K562 (cell line): ENCODE data around the gene KCNT1. TPM values are rescaled to one million over a fixed set of nuclear protein-coding genes. Genes with fewer than 3 reads are reported as not detected.

Experiments used
- ATAC-seq: fragments of 200-7000 bp; cut with Tn5 transposase; 3 replicates; pipeline ENCODE4 v1.9.1; 2020; ENCODE audit warnings: moderate library complexity
- BruUV-seq: library from RNA; stranded (reverse); fragments of 400-500 nt; replicated peaks from 2 replicates; lab custom pipeline; 2021; lab: Mats Ljungman, UMichigan
- CTCF ChIA-PET: fragments of 300-600 bp; formaldehyde crosslinking; extraction: SDS; loops from one replicate; lab custom pipeline; 2021; ENCODE audit warnings: low intra/inter-chr PET ratio; lab: Yijun Ruan, JAX
- POLR2A ChIA-PET: fragments of 300-600, 350-650 bp; sonication (Branson Sonifier 250); formaldehyde crosslinking; extraction: SDS; loops from one replicate; lab custom pipeline; 2021; ENCODE audit warnings: antibody characterized with exemption, inconsistent platforms; lab: Yijun Ruan, JAX
- DNase-seq, 4 experiments: peaks; one replicate each; pipeline versions ENCODE4 v3.0.0 to v3.0.0-alpha.2; 2011 to 2018; ENCODE audit warnings: low spot score in 3 of 4, mixed read lengths in 3 of 4; ENCODE audit errors: extremely low read depth in 1 of 4
- FAIRE-seq: peaks from 2 replicates; lab custom pipeline; 2011; peaks lifted over from hg19 to GRCh38; lab: Jason Lieb, UNC
- H2AFZ ChIP-seq: 2 replicates; pipeline ENCODE4 v1.6.0; 2011; ENCODE audit warnings: low read depth, low read length, control low read depth, inconsistent platforms
- H3K27ac ChIP-seq: fragments of 200-600 bp; 3 replicates; pipeline ENCODE4 v1.8.0; 2011; ENCODE audit warnings: low read depth, mild to moderate bottlenecking, control low read depth, inconsistent platforms, low read length, moderate library complexity, mixed read lengths; ENCODE audit errors: extremely low read depth
- H3K27me3 ChIP-seq, 2 experiments: fragments of 300-600 bp in 1 of 2; 2 replicates in 1 of 2; 3 replicates in 1 of 2; pipeline versions ENCODE4 v1.6.0 to v1.8.0; 2011; ENCODE audit warnings: inconsistent platforms in 2 of 2, low read length in 2 of 2, mild to moderate bottlenecking in 1 of 2, mixed read lengths in 1 of 2, moderate library complexity in 1 of 2; ENCODE audit not compliant: control insufficient read depth in 2 of 2, insufficient read depth in 2 of 2
- H3K36me3 ChIP-seq: fragments of 300-600 bp; 3 replicates; pipeline ENCODE4 v1.8.0; 2011; ENCODE audit warnings: mild to moderate bottlenecking, low read length, inconsistent platforms; ENCODE audit not compliant: control insufficient read depth, insufficient read depth
- H3K4me1 ChIP-seq, 2 experiments: fragments of 200-600 bp in 1 of 2; replicated peaks in 1 of 2; 2 replicates in 1 of 2; 3 replicates in 1 of 2; pipeline versions ENCODE4 v1.5.1 to v1.8.0; 2011; ENCODE audit warnings: inconsistent platforms in 2 of 2, low read length in 2 of 2, mild to moderate bottlenecking in 1 of 2, mixed read lengths in 1 of 2, moderate library complexity in 1 of 2; ENCODE audit not compliant: control insufficient read depth in 2 of 2, insufficient read depth in 2 of 2
- H3K4me2 ChIP-seq: 2 replicates; pipeline ENCODE4 v1.6.1; 2011; ENCODE audit warnings: low read length, control low read depth, inconsistent platforms, mixed read lengths; ENCODE audit not compliant: insufficient read depth
- H3K4me3 ChIP-seq: fragments of 200-600 bp; sonication (generic), shearing (Covaris generic); 2 replicates; pipeline ENCODE4 v1.5.1; 2016; ENCODE audit warnings: control low read depth, inconsistent platforms
- H3K79me2 ChIP-seq: fragments of 200-600 bp; 3 replicates; pipeline ENCODE4 v1.8.0; 2011; ENCODE audit warnings: low read length, inconsistent platforms; ENCODE audit not compliant: control insufficient read depth, insufficient read depth
- H3K9ac ChIP-seq, 2 experiments: 2 replicates each; pipeline versions ENCODE4 v1.6.0 to v1.6.1; 2011; ENCODE audit warnings: low read depth in 2 of 2, low read length in 2 of 2, control low read depth in 1 of 2, inconsistent platforms in 1 of 2, mild to moderate bottlenecking in 1 of 2, mixed read lengths in 1 of 2; ENCODE audit not compliant: insufficient read depth in 1 of 2
- H3K9me1 ChIP-seq: one replicate; pipeline ENCODE4 v1.6.0; 2011; ENCODE audit warnings: inconsistent platforms, mild to moderate bottlenecking, low read length, moderate library complexity; ENCODE audit not compliant: control insufficient read depth, insufficient read depth
- H3K9me3 ChIP-seq: replicated peaks from 2 replicates; pipeline ENCODE4 v1.5.1; 2011; ENCODE audit warnings: low read depth, low read length, inconsistent platforms; ENCODE audit not compliant: control insufficient read depth, insufficient read depth
- H4K20me1 ChIP-seq: replicated peaks from 2 replicates; pipeline ENCODE4 v1.6.1; 2011; ENCODE audit warnings: low read length, inconsistent platforms, mixed read lengths; ENCODE audit not compliant: control insufficient read depth, insufficient read depth
- ARID1B ChIP-seq: fragments of 450-650 bp; IDR thresholded peaks from 2 replicates; pipeline ENCODE4 v1.6.1; 2016; ENCODE audit warnings: antibody characterized with exemption, mild to moderate bottlenecking, inconsistent platforms
- ELK3 ChIP-seq: fragments of 450-650 bp; formaldehyde crosslinking; IDR thresholded peaks from 2 replicates; pipeline ENCODE4 v1.4.0; 2020; ENCODE audit warnings: mild to moderate bottlenecking
- GTF2F1 ChIP-seq: IDR thresholded peaks from 2 replicates; pipeline ENCODE4 v1.6.1; 2011; ENCODE audit warnings: low read depth, low read length, improper control_type of control experiment
- ZNF395 ChIP-seq: fragments of 200-800 bp; sonication (Bioruptor generic); IDR thresholded peaks from 2 replicates; pipeline ENCODE4 v1.6.1; 2017; ENCODE audit warnings: missing genetic modification characterization, missing compliant biosample characterization
- WGBS: fragments of 100-300 bp; shearing (Covaris generic); methylation state at CpG from one replicate; pipeline ENCODE4 v1.1.6; 2016; ENCODE audit warnings: low coverage, mixed read lengths; ENCODE audit not compliant: insufficient coverage; ENCODE audit errors: missing lambda C conversion rate; 5-methylcytosine and 5-hydroxymethylcytosine counted together
- in situ Hi-C: fragments of 300-500 bp; cut with MboI; formaldehyde crosslinking; loops from 4 replicates; pipeline ENCODE4 v1.15.0; 2018; ENCODE audit warnings: inconsistent platforms, mixed read lengths
- intact Hi-C: fragments of 100-400 bp; cut with micrococcal nuclease; formaldehyde crosslinking; loops from 2 replicates; pipeline ENCODE4 v1.14.2; 2022
- polyA plus RNA-seq, 8 experiments: library from polyadenylated mRNA; depleted of rRNA in 4 of 8; stranded (reverse) in 5 of 8; unstranded in 3 of 8; fragments of >200 nt; fragmentation: Nextera tagmentation in 2 of 8; fragmentation: Illumina TruSeq in 1 of 8; extraction: Ambion mirVana in 2 of 8; extraction: Trizol in 1 of 8; gene quantifications; 2 replicates each; pipeline versions ENCODE4 v1.2.1 to v1.2.3, GENCODE V29; 2011 to 2014; ENCODE audit warnings: inconsistent platforms in 1 of 8, missing spikeins in 1 of 8
- total RNA-seq, 7 experiments: library from RNA; depleted of rRNA in 6 of 7; stranded (reverse); fragments of >200 nt in 6 of 7; fragmentation: Illumina TruSeq in 2 of 7; extraction: Trizol in 2 of 7; gene quantifications; 2 replicates each; pipeline versions ENCODE4 v1.2.1 to v1.2.3, GENCODE V29; 2011 to 2021; ENCODE audit warnings: low replicate concordance in 1 of 7

The KCNT1 gene
- total and polyA plus RNA-seq, 9 of the 15 experiments (the other 6 are each of a cell fraction or from before 2014, with no cell fraction given) = 0.05 TPM; not detected in 8

- intact Hi-C loops = no loop called here
- no TSS peak for BruUV-seq
- TF ChIP-seq ARID1B (no peak), ELK3 (no peak), GTF2F1 (no peak), ZNF395 (CRISPR knock-in tag) (no peak)
- in situ Hi-C loops = no loop called here
- Histone ChIP-seq H3K4me1 (peaks cover 0 to 25% of the 10 kb centered on the region in 2 experiments; a peak in 1 of 5 replicates), H3K9me3 (no peaks in the 10 kb centered on the region; the same call in 1 of the 2 replicates), H3K9me1 (no peaks in the 10 kb centered on the region), H3K4me2 (no peak overlapping the region), H3K4me3 (no peak overlapping the region), H3K27me3 (peaks cover 36 to 88% of the 10 kb centered on the region in 2 experiments; a peak in 4 of 5 replicates), H3K27ac (no peak overlapping the region), H2AFZ (no peak overlapping the region), H4K20me1 (peaks cover 7% of the 10 kb centered on the region; the same call in 1 of the 2 replicates), H3K36me3 (no peaks in the 10 kb centered on the region), H3K9ac (no peak overlapping the region), H3K79me2 (no peaks in the 10 kb centered on the region)
- WGBS = 2% methylated on average over 16 of the region's 16 CpGs
- no peak for DNase-seq
- CTCF ChIA-PET = no interaction called here
- ATAC-seq = no peak
- POLR2A ChIA-PET = interaction anchor here (0.6 to 1.1 kb wide), 3 partner anchors 16 to 1328 kb away, joined by 3 to 4 read pairs (median 3); no protein-coding TSS in a partner anchor
- no peak for FAIRE-seq
Observed at GRCh38 chr9:135693265-135693664, 8.7 kb upstream of the KCNT1 start.
